Natural killer cell (primary cell): ENCODE results near the gene CIROP. TPM values are rescaled to one million over a fixed set of nuclear protein-coding genes. Genes with fewer than 3 reads are reported as not detected.

Experiments
- ATAC-seq, 3 donors: fragments of 150-1000 bp in 2 of 3; fragments of 200-7000 bp in 1 of 3; cut with Tn5 transposase; 1 replicate in 1 of 3; 2 replicates in 2 of 3; pipeline ENCODE4 v1.10.0; 2021; ENCODE audit warnings: mild to moderate bottlenecking in 2 of 3, moderate library complexity in 2 of 3
- DNase-seq, 2 donors: peaks; one replicate each; pipeline versions ENCODE4 v3.0.0 to v3.0.0-alpha.2; 2013 to 2021; ENCODE audit warnings: mixed read lengths in 1 of 2
- H3K27ac ChIP-seq: one replicate; pipeline ENCODE4 v1.5.1; 2013; ENCODE audit warnings: mild to moderate bottlenecking, low read length
- H3K27me3 ChIP-seq: one replicate; pipeline ENCODE4 v1.6.1; 2013; ENCODE audit warnings: low read length; ENCODE audit not compliant: control insufficient read depth, insufficient read depth
- H3K36me3 ChIP-seq: one replicate; pipeline ENCODE4 v1.6.1; 2013; ENCODE audit warnings: low read length; ENCODE audit not compliant: control insufficient read depth, insufficient read depth
- H3K4me1 ChIP-seq: one replicate; pipeline ENCODE4 v1.6.1; 2013; ENCODE audit warnings: low read length; ENCODE audit not compliant: control insufficient read depth, insufficient read depth
- H3K4me3 ChIP-seq: one replicate; pipeline ENCODE4 v1.5.1; 2013; ENCODE audit warnings: low read length
- H3K9me3 ChIP-seq: one replicate; pipeline ENCODE4 v1.6.1; 2013; ENCODE audit warnings: low read length; ENCODE audit not compliant: control insufficient read depth, insufficient read depth
- H3K27ac Mint-ChIP-seq, 2 donors: one replicate each; pipeline ENCODE4 v1.8.0; 2022; ENCODE audit warnings: mild to moderate bottlenecking in 2 of 2, mixed read lengths in 2 of 2, moderate library complexity in 1 of 2
- H3K27me3 Mint-ChIP-seq, 2 donors: one replicate each; pipeline ENCODE4 v1.8.0; 2022; ENCODE audit warnings: low read depth in 2 of 2, mixed read lengths in 2 of 2
- H3K36me3 Mint-ChIP-seq: one replicate; pipeline ENCODE4 v1.8.0; 2022; ENCODE audit warnings: mixed read lengths
- H3K4me1 Mint-ChIP-seq, 2 donors: one replicate each; pipeline ENCODE4 v1.8.0; 2022; ENCODE audit warnings: mixed read lengths in 2 of 2
- H3K4me3 Mint-ChIP-seq: one replicate; pipeline ENCODE4 v1.8.0; 2022; ENCODE audit warnings: mild to moderate bottlenecking, moderate library complexity, mixed read lengths
- H3K9me3 Mint-ChIP-seq, 2 donors: one replicate each; pipeline ENCODE4 v1.8.0; 2022; ENCODE audit warnings: mixed read lengths in 2 of 2
- CTCF ChIP-seq: fragments of 200-600 bp; IDR thresholded peaks from one replicate; pipeline ENCODE4 v1.8.0; 2022; ENCODE audit warnings: antibody characterized with exemption
- WGBS: methylation state at CpG from one replicate; pipeline ENCODE4 v1.1.7; 2013; ENCODE audit warnings: missing lambda C conversion rate; ENCODE audit not compliant: insufficient coverage; 5-methylcytosine and 5-hydroxymethylcytosine counted together
- intact Hi-C: fragments of 100-400 bp; cut with micrococcal nuclease; formaldehyde crosslinking; loops from one replicate; pipeline ENCODE4 v1.14.2; 2022
- total RNA-seq, 4 donors: library from RNA; stranded (reverse); fragments of 120-200 nt in 1 of 4; gene quantifications; one replicate each; pipeline versions ENCODE4 v1.2.3 to v1.2.4, GENCODE V29; 2013 to 2022

The CIROP gene
- total RNA-seq, 3 donors from 2014 or later (not counting 1 experiment from before 2014, with no cell fraction given) = not detected

- no peaks in the 10 kb centered on the region for H3K4me1 ChIP-seq
- H3K36me3 ChIP-seq = no peaks in the 10 kb centered on the region
- Mint-ChIP-seq H3K27me3 (no peaks in the 10 kb centered on the region), H3K36me3 (no peaks in the 10 kb centered on the region), H3K4me3 (no peak overlapping the region), H3K4me1 (peaks cover 0 to 7% of the 10 kb centered on the region in 2 donors), H3K9me3 (no peaks in the 10 kb centered on the region), H3K27ac (no peak overlapping the region)
- no peaks in the 10 kb centered on the region for H3K9me3 ChIP-seq
- H3K27me3 ChIP-seq = no peaks in the 10 kb centered on the region
- WGBS = 85% methylated on average over 6 of the region's 6 CpGs
- no peak for TF ChIP-seq CTCF
- intact Hi-C loops = no loop called here
- no peak overlapping the region for H3K27ac ChIP-seq
- ATAC-seq (no peak), DNase-seq (no peak)
- no peak overlapping the region for H3K4me3 ChIP-seq
Measured at GRCh38 chr14:23104070-23104590, 659 bp downstream of the CIROP start.

- Histone ChIP-seq H3K27ac (no peak overlapping the region), H3K36me3 (peaks cover 3% of the 10 kb centered on the region), H3K4me1 (no peaks in the 10 kb centered on the region), H3K27me3 (no peaks in the 10 kb centered on the region), H3K9me3 (no peaks in the 10 kb centered on the region), H3K4me3 (no peak overlapping the region)
- no peak overlapping the region for H3K4me3 Mint-ChIP-seq
- H3K9me3 Mint-ChIP-seq = no peaks in the 10 kb centered on the region
- DNase-seq = no peak
- peaks cover 0 to 7% of the 10 kb centered on the region in 2 donors for H3K4me1 Mint-ChIP-seq
- no peak overlapping the region for H3K27ac Mint-ChIP-seq
- ATAC-seq = no peak
- no peaks in the 10 kb centered on the region for H3K27me3 Mint-ChIP-seq
- no peak for TF ChIP-seq CTCF
- H3K36me3 Mint-ChIP-seq = no peaks in the 10 kb centered on the region
- 90% methylated on average over 4 of the region's 4 CpGs for WGBS
- intact Hi-C loops = no loop called here
Measured at GRCh38 chr14:23103581-23103980, 1.2 kb downstream of the CIROP start.

- H3K27ac Mint-ChIP-seq = no peak overlapping the region
- intact Hi-C loops = no loop called here
- H3K4me1 Mint-ChIP-seq = peaks cover under 1 to 7% of the 10 kb centered on the region in 2 donors
- Histone ChIP-seq H3K36me3 (peaks cover 9% of the 10 kb centered on the region), H3K9me3 (no peaks in the 10 kb centered on the region), H3K27ac (no peak overlapping the region), H3K27me3 (no peaks in the 10 kb centered on the region), H3K4me1 (no peaks in the 10 kb centered on the region), H3K4me3 (no peak overlapping the region)
- H3K4me3 Mint-ChIP-seq = no peak overlapping the region
- DNase-seq (no peak), ATAC-seq (no peak)
- H3K9me3 Mint-ChIP-seq = no peaks in the 10 kb centered on the region
- WGBS = 88% methylated on average over 2 of the region's 2 CpGs
- no peak for TF ChIP-seq CTCF
- no peaks in the 10 kb centered on the region for H3K27me3 Mint-ChIP-seq
- no peaks in the 10 kb centered on the region for H3K36me3 Mint-ChIP-seq
Measured at GRCh38 chr14:23102801-23103200, 2.0 kb downstream of the CIROP start.

GRCh38 chr14:23101986-23102625 lies 2.7 kb downstream of the CIROP start:
- H3K9me3 Mint-ChIP-seq = no peaks in the 10 kb centered on the region
- no peaks in the 10 kb centered on the region for H3K36me3 Mint-ChIP-seq
- ATAC-seq (no peak), DNase-seq (no peak)
- WGBS = 90% methylated on average over 9 of the region's 10 CpGs
- Histone ChIP-seq H3K4me3 (no peak overlapping the region), H3K36me3 (peaks cover 11% of the 10 kb centered on the region), H3K4me1 (no peaks in the 10 kb centered on the region), H3K27ac (no peak overlapping the region), H3K27me3 (no peaks in the 10 kb centered on the region), H3K9me3 (no peaks in the 10 kb centered on the region)
- peaks cover 8 to 14% of the 10 kb centered on the region in 2 donors for H3K4me1 Mint-ChIP-seq
- H3K27ac Mint-ChIP-seq = no peak overlapping the region
- H3K4me3 Mint-ChIP-seq = no peak overlapping the region
- no peaks in the 10 kb centered on the region for H3K27me3 Mint-ChIP-seq
- no peak for TF ChIP-seq CTCF
- intact Hi-C loops = no loop called here
